Jurkat, Clone E6-1 (cell line): ENCODE measurements around the gene AQP7.
"Not testable (repeated sequence)": the region's sequence is repeated elsewhere in the genome, so short reads cannot be mapped to it uniquely, and the experiment has no call there.

ENCODE experiments used
- DNase-seq: peaks from one replicate; pipeline ENCODE4 v3.0.0-alpha.2; 2011; ENCODE audit warnings: low read depth, low spot score
- H3K4me3 ChIP-seq: 2 replicates; pipeline ENCODE4 v1.5.1; 2011; ENCODE audit warnings: mild to moderate bottlenecking, low read length, control low read depth, moderate library complexity

The AQP7 gene

GRCh38 chr9:33380390-33381094 lies 21.8 kb downstream of the AQP7 start:
- no peak for DNase-seq
- no peak overlapping the region for H3K4me3 ChIP-seq

GRCh38 chr9:33379666-33380389 lies 22.5 kb downstream of the AQP7 start:
- no peak overlapping the region for H3K4me3 ChIP-seq
- no peak for DNase-seq

DNA sequence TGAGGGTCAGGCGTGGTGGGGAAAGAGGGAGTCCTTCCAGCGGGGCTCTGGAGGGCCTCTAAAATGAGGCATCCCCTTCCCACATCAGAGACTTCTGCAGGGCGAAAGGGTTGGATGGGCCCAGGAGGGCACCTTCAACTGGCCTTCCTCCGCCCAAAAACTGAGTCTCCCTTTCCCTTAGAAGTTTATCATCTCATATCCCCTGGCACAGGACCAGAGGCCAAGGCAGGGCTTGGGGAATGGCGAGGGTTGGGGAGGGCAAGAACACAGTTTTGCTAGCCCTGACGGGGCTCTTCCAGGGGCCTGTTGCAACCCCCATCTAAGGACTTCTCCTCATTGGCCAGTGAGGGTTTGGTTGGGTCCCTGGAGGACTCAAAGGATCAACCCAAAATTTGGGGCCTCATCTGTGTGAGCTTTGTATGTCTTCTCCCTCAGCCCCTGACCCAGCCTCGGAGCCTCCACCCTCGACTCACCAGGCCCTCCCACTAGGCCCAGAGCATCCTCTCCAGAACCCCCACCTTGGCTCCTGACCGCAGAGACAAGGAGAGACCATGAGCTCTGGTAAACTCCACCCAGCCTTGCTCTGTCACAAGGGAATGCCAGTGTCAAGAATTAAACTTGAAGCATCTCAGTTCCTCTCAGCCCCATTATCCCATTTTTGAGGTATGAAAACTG lies 24.1 kb downstream of the AQP7 start:
- H3K4me3 ChIP-seq: no peak overlapping the region
- no peak for DNase-seq

- DNase-seq: no peak
- H3K4me3 ChIP-seq: no peak overlapping the region
Measured at GRCh38 chr9:33377089-33377715, 25.2 kb downstream of the AQP7 start.

- no peak overlapping the region for H3K4me3 ChIP-seq
- no peak for DNase-seq
Measured at GRCh38 chr9:33375841-33376321, 26.5 kb downstream of the AQP7 start.

DNA sequence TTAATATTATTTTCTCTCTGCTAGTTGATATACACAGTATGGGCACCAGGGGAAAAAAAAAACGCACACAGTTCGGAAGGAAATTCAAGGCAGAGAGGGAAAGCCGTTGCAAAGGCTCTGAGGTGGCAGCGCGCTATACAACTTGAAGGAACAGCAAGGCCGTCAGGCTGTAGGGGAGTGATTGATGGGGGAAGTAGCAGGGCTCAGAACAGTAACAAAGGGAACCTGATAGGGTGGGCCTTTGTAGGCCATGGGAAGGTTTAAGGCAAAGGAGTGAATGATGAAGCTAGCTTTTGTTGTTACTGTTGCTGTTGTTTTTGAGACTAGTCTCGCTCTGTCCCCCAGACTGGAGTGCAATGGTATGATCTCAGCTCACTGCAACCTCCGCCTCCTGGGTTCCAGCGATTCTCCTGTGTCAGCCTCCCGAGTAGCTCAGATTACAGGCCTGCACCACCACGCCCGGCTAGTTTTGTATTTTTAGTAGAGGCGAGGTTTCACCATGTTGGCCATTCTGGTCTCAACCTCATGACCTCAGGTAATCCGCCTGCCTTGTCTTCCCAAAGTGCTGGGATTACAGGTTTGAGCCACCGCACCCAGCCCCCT lies 27.0 kb downstream of the AQP7 start:
- DNase-seq: no peak
- H3K4me3 ChIP-seq: no peak overlapping the region

GRCh38 chr9:33374634-33375237 lies 27.6 kb downstream of the AQP7 start:
- H3K4me3 ChIP-seq: no peak overlapping the region
- DNase-seq: peak; percentile 63

- no peak for DNase-seq
- H3K4me3 ChIP-seq: no peak overlapping the region
Measured at GRCh38 chr9:33374190-33374589, 28.2 kb downstream of the AQP7 start.

DNA sequence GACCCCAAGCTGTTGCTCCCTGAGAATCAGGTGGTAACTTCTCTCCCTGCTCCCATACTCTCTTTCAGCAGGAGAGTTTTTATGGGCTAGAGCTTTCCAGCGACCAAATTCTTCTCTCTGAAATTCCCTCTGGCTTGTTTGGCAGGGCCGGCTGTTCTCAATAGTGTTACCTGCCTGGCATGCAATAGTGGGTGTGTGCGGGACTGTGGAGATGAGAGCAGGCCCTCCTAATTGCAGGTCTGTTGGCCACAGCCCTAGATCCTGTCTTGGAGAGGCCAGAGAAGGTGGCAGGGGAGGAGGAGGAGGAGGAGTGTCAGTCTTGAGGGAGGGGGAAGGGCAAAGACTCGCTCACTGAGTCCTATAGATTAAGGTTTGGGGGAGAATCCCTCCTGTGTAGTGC lies 29.5 kb downstream of the AQP7 start:
- no peak for DNase-seq
- no peak overlapping the region for H3K4me3 ChIP-seq

DNA sequence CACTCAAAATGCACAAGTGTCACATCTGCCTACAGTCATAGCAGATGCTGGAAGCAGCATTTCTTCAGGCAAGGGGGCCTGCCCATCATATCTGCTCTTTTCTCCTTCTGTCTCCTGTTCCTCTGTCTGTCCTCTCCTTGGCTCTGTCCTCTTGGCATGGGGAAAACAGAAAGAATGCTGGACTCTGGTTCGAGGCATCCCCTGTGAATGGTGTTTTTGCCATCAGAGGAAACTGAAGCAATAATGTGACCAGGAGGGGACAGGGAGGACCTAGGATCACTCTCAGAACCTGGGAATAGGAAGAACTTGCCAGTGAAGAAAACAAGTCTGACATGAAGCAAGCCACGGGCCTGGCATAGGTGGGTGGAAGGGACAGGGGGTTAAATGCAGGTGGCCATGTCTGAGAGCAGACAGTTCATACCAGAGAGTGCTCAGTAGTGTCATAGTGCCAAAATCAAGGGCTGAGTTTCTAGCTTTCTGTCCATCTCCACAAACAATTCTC lies 35.3 kb downstream of the AQP7 start:
- no peak for DNase-seq
- no peak overlapping the region for H3K4me3 ChIP-seq

- not testable (repeated sequence) for DNase-seq, H3K4me3 ChIP-seq
Measured at GRCh38 chr9:33364814-33365213, 37.6 kb downstream of the AQP7 start.

DNA sequence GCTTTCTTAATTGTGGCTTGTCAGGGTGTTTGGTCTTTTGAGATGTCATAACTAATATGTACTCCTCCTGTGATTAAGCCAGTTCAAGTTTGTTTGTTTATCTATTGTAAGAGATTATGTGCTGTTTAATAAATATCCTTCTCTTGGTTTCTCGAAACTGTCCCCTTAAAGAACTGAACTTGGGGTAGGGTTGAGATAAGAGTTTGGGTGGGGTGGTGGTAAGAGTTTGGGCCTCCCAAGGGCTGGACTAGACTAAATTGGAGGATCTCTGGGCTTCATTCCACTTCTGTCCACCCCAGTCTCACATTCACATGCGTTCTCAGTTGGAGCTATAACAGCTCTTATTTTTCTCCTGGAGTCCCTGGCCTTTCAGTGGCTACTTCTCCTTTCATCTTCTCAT lies 38.2 kb downstream of the AQP7 start:
- DNase-seq: no peak
- H3K4me3 ChIP-seq: no peak overlapping the region

- not testable (repeated sequence) for H3K4me3 ChIP-seq, DNase-seq
Measured at GRCh38 chr9:33358641-33359040, 43.7 kb downstream of the AQP7 start.

- no peak for DNase-seq
- H3K4me3 ChIP-seq: no peak overlapping the region
Measured at GRCh38 chr9:33355933-33356332, 46.4 kb downstream of the AQP7 start.

GRCh38 chr9:33354651-33355211 lies 47.6 kb downstream of the AQP7 start:
- peak; percentile 73 for DNase-seq

DNA sequence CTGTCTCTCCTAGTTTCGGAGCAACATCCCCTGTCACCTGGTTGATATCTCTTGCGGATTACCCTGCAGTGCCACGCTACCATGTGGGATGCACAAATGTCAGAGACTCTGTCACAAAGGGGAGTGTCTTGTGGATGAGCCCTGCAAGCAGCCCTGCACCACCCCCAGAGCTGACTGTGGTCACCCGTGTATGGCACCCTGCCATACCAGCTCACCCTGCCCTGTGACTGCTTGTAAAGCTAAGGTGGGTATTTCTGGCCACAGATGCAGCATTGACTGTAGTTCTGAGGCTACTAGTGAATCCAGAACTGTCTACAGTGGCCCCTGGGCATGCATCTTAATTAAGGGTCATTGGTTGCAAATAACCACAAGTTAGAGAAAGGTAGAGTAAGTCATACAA lies 50.8 kb downstream of the AQP7 start:
- no peak overlapping the region for H3K4me3 ChIP-seq
- DNase-seq: no peak

More at GRCh38 chr9:33354651-33355211, 47.6 kb downstream of the AQP7 start:
- no peak overlapping the region for H3K4me3 ChIP-seq

GRCh38 chr9:33350310-33350709 lies 52.1 kb downstream of the AQP7 start:
- no peak for DNase-seq
- H3K4me3 ChIP-seq: no peak overlapping the region

- no peak overlapping the region for H3K4me3 ChIP-seq
- DNase-seq: no peak
Measured at GRCh38 chr9:33349743-33350142, 52.6 kb downstream of the AQP7 start.
